Stimulated activated CD8-positive, alpha-beta memory T cell treated with anti-CD3 and anti-CD28 coated beads, Interleukin-2, amount 100 ng/mL, for 1 hour (primary cell): ENCODE measurements around the gene ASB6.

ENCODE experiments used
- DNase-seq, 2 donors: peaks; one replicate each; pipeline ENCODE4 v3.0.0-alpha.2; 2020; ENCODE audit warnings: low read depth in 2 of 2

The ASB6 gene

DNA sequence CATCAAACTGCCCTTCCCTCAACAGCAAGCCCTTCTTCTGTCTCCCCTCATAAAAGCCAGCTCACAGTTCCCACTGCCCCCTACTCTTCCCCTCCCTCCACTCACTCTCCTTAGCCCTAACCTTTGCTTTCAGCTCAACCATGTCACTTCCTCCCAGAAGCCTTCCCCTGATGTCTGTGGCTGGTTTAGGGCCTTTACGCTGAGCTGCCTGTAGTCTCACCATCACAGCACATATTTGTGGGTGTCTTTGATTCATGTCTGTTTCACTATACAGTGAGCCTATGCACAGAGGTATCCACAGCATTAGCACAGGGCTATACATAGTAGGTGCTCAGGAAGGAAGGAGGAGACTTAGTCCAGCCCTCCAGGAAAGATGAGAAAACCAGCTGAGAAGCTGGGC, 55.7 kb downstream of the ASB6 start:
- DNase-seq, result no peak

DNA sequence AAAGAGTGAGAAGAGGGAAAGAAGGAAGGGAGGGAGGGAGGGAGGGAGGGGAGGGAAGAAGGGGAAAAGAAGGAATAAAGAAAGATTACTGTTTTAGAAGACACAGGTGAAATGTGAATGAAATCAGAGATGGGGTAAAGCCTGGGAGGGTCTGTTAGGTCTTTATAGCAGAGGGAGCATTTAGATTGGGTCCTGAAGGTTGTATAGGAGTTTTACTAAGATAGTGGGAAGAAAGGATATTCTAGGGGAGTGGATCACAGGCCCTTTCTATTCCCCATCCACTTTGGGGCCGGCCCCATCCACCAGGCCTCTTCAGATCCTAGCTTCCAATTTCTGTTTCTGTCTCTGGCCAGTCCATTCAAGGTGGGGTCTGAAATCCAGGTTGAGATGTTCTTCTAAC, 56.6 kb downstream of the ASB6 start:
- DNase-seq, result no peak
